HUES64 (cell line): ENCODE results near the gene EPB41L1.

ENCODE experiments used
- H3K27ac ChIP-seq: 2 replicates; pipeline ENCODE4 v1.7.0; 2013; ENCODE audit warnings: low read depth, low read length, inconsistent platforms
- H3K27me3 ChIP-seq: 2 replicates; pipeline ENCODE4 v1.6.1; 2013; ENCODE audit warnings: mild to moderate bottlenecking, low read length; ENCODE audit not compliant: insufficient read depth
- H3K36me3 ChIP-seq: 2 replicates; pipeline ENCODE4 v1.6.1; 2013; ENCODE audit warnings: mild to moderate bottlenecking, low read length; ENCODE audit not compliant: insufficient read depth
- H3K4me1 ChIP-seq: 2 replicates; pipeline ENCODE4 v1.6.1; 2013; ENCODE audit warnings: mild to moderate bottlenecking, low read length, moderate library complexity; ENCODE audit not compliant: insufficient read depth
- H3K4me3 ChIP-seq: 2 replicates; pipeline ENCODE4 v1.5.1; 2013; ENCODE audit warnings: mild to moderate bottlenecking, low read length, moderate library complexity
- H3K9ac ChIP-seq: 2 replicates; pipeline ENCODE4 v1.6.1; 2013; ENCODE audit warnings: mild to moderate bottlenecking, low read depth, low read length
- H3K9me3 ChIP-seq: 2 replicates; pipeline ENCODE4 v1.6.1; 2013; ENCODE audit warnings: low read depth, low read length; ENCODE audit not compliant: insufficient read depth
- WGBS: fragments of 150-250, 120-280 bp; methylation state at CpG from one replicate; pipeline ENCODE4 v1.1.7; 2013; ENCODE audit warnings: missing lambda C conversion rate; 5-methylcytosine and 5-hydroxymethylcytosine counted together

Gene EPB41L1

DNA sequence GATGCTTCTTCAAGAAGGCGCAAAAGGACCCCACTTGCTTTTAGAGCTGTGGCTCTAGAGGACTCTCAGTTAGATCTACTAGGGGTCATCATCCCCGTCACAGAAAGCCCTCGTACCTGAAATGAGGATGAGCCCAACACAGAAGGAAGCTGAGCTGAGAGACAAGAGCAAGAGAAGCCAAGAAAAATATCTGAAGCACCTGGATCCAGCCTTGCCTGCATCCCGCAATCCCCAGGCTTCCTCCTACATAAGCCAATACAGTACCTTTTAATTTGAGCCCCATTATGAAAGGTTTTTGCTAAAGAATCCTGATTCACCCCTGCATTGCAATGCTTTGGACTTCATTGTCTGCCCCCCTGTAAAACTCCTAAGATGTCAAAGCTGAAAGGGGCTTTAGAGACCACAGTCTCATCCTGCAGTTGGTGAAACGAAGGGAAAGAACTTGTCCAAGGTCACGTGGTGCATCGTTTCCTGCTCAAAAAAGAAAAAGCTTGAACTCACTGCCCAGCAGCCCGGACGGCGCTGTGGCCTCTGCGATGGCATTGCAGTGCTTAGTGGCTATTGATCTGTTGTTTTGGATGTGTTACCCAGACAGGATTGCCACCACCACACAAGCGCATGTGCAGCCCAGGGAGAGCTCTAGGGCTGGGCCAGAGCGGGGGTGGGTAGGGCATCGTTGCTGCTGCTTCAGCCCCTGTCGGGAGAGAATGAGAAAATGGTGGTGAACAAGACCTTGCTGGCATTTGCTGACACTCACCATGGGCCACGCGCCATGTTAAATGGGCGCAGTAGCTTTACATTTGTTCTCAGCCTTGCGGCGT, 110.1 kb downstream of the EPB41L1 start:
- Histone ChIP-seq H3K4me1 (peaks cover 4% of the 10 kb centered on the region; the same call in 1 of the 2 replicates), H3K27ac (no peak overlapping the region), H3K4me3 (no peak overlapping the region), H3K27me3 (no peaks in the 10 kb centered on the region), H3K9me3 (no peaks in the 10 kb centered on the region), H3K9ac (no peak overlapping the region), H3K36me3 (no peaks in the 10 kb centered on the region)
- WGBS = 93% methylated on average over 20 of the region's 20 CpGs

GRCh38 chr20:36266189-36266588, 111.6 kb downstream of the EPB41L1 start:
- H3K9me3 ChIP-seq = no peaks in the 10 kb centered on the region
- no peaks in the 10 kb centered on the region for H3K27me3 ChIP-seq
- 95% methylated on average over 6 of the region's 6 CpGs for WGBS
- H3K27ac ChIP-seq = no peak overlapping the region
- H3K9ac ChIP-seq = no peak overlapping the region
- H3K4me1 ChIP-seq = 0 out of 2 replicates have a peak, but pooled peaks cover 2% of the 10 kb centered on the region
- H3K36me3 ChIP-seq = no peaks in the 10 kb centered on the region
- no peak overlapping the region for H3K4me3 ChIP-seq

- H3K4me1 ChIP-seq = 0 out of 2 replicates have a peak, but pooled peaks cover 2% of the 10 kb centered on the region
- no peak overlapping the region for H3K9ac ChIP-seq
- no peaks in the 10 kb centered on the region for H3K36me3 ChIP-seq
- WGBS = 88% methylated on average over 24 of the region's 24 CpGs
- H3K9me3 ChIP-seq = no peaks in the 10 kb centered on the region
- no peaks in the 10 kb centered on the region for H3K27me3 ChIP-seq
- H3K4me3 ChIP-seq = no peak overlapping the region
- no peak overlapping the region for H3K27ac ChIP-seq
Observed at GRCh38 chr20:36267605-36268381, 113.3 kb downstream of the EPB41L1 start.

GRCh38 chr20:36268440-36269342, 114.2 kb downstream of the EPB41L1 start:
- Histone ChIP-seq H3K9ac (no peak overlapping the region), H3K4me1 (0 out of 2 replicates have a peak, but pooled peaks cover 2% of the 10 kb centered on the region), H3K27me3 (no peaks in the 10 kb centered on the region), H3K4me3 (no peak overlapping the region), H3K36me3 (no peaks in the 10 kb centered on the region), H3K9me3 (no peaks in the 10 kb centered on the region), H3K27ac (no peak overlapping the region)
- WGBS = 74% methylated on average over 9 of the region's 10 CpGs

- Histone ChIP-seq H3K9ac (no peak overlapping the region), H3K4me3 (no peak overlapping the region), H3K27me3 (no peaks in the 10 kb centered on the region), H3K9me3 (no peaks in the 10 kb centered on the region), H3K36me3 (no peaks in the 10 kb centered on the region), H3K4me1 (0 out of 2 replicates have a peak, but pooled peaks cover 2% of the 10 kb centered on the region), H3K27ac (no peak overlapping the region)
- 97% methylated on average over 2 of the region's 2 CpGs for WGBS
Observed at GRCh38 chr20:36269507-36269906, 115.0 kb downstream of the EPB41L1 start.

DNA sequence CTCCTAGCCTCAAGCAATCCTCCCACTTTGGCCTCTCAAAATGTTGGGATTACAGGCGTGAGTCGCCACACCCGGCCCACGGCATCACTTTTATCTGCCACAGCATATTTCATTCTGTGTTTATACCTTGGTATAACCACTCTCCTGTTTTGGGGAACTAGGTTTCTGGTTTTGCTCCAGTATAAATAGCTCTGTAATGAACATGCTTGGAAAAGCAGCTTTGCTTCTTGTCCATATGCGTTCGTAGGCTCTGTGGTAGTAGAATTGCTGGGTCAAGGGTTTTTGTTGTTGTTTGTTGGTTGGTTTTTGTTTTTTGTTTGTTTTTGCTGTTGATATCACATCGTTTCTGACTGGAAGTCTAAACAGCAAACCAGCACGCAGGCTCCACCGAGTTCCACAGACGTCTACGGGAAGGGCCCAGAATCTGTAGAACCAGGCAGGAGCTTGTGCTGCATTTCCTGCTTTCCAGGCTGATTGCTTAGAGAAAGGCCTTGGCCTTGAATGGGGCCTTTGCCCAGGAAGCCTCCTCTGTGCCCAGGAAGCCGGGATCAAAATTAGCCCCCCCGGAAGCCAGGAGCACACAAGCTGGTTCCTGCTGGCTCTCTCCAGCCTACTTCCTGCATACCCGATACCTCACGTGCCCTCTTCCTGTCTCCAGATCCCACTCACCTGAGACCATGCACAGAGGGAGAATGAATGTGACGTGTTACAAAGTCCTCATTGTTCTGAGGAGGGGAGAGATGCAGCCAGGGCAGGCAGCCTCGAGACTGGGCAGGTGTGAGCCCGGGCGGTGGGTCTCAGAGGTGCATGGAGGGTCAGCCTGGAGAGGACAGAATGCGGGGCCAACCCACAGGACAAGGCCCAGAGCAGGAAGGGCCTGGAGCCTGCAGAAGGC, 116.5 kb downstream of the EPB41L1 start:
- Histone ChIP-seq H3K27ac (no peak overlapping the region), H3K9me3 (no peaks in the 10 kb centered on the region), H3K4me3 (no peak overlapping the region), H3K9ac (no peak overlapping the region), H3K27me3 (no peaks in the 10 kb centered on the region), H3K4me1 (0 out of 2 replicates have a peak, but pooled peaks cover 2% of the 10 kb centered on the region), H3K36me3 (no peaks in the 10 kb centered on the region)
- 91% methylated on average over 20 of the region's 20 CpGs for WGBS

GRCh38 chr20:36271639-36272546, 117.4 kb downstream of the EPB41L1 start:
- no peak overlapping the region for H3K4me3 ChIP-seq

GRCh38 chr20:36272547-36273220, 118.1 kb downstream of the EPB41L1 start:
- Histone ChIP-seq H3K27ac (no peak overlapping the region), H3K9me3 (no peaks in the 10 kb centered on the region), H3K9ac (no peak overlapping the region), H3K4me3 (no peak overlapping the region), H3K36me3 (no peaks in the 10 kb centered on the region), H3K27me3 (no peaks in the 10 kb centered on the region), H3K4me1 (0 out of 2 replicates have a peak, but pooled peaks cover 2% of the 10 kb centered on the region)
- WGBS = 91% methylated on average over 10 of the region's 12 CpGs

More at GRCh38 chr20:36271639-36272546, 117.4 kb downstream of the EPB41L1 start:
- H3K27ac ChIP-seq = no peak overlapping the region
- H3K9ac ChIP-seq = no peak overlapping the region
- no peaks in the 10 kb centered on the region for H3K36me3 ChIP-seq
- 0 out of 2 replicates have a peak, but pooled peaks cover 2% of the 10 kb centered on the region for H3K4me1 ChIP-seq
- H3K27me3 ChIP-seq = no peaks in the 10 kb centered on the region
- 92% methylated on average over 21 of the region's 21 CpGs for WGBS
- no peaks in the 10 kb centered on the region for H3K9me3 ChIP-seq
